Epithelial cell of umbilical artery (primary cell): Measurements from ENCODE around the gene PUS3. TPM values are rescaled to one million over a fixed set of nuclear protein-coding genes. Genes with fewer than 3 reads are reported as not detected.

Experiments used
- total RNA-seq: library from RNA; depleted of rRNA; stranded (reverse); fragments of >200 nt; gene quantifications from 2 replicates; pipeline ENCODE4 v1.2.3, GENCODE V29; 2014

PUS3 gene
- total RNA-seq: 11.4 and 12.2 TPM in 2 replicates

GRCh38 chr11:125902927-125903710 lies at the start of gene PUS3:
Gene PUS3, minus strand, starts transcription at chr11:125903206. Its CDS starts 6,922 bp downstream, at chr11:125896284.

GRCh38 chr11:125945797-125946520 lies 43.0 kb upstream of the PUS3 start, which contains the start of gene VSIG10L2:
Gene VSIG10L2, plus strand, starts transcription at chr11:125946044. Its CDS starts 12 bp downstream, at chr11:125946056.

GRCh38 chr11:125903711-125904659 lies 979 bp upstream of the PUS3 start, which contains the start of gene DDX25:
Gene DDX25, plus strand, starts transcription at chr11:125904508. Its CDS starts 10 bp downstream, at chr11:125904518.

GRCh38 chr11:125887373-125888324 lies 15.4 kb downstream of the PUS3 start, which contains the start of gene HYLS1:
Gene HYLS1, plus strand, starts transcription at chr11:125887668. Its CDS starts 11,701 bp downstream, at chr11:125899369.

Other genes with a start within 250 kb of the PUS3 start
- gene ACRV1, start 222.4 kb downstream of the PUS3 start, total RNA-seq: not detected in 2 replicates
- gene PATE1, start 156.9 kb downstream of the PUS3 start, total RNA-seq: not detected in 2 replicates
- gene PATE2, start 124.4 kb downstream of the PUS3 start, total RNA-seq: 0.32 TPM in 1 of 2 replicates, not detected in the other
- gene PATE3, start 115.1 kb downstream of the PUS3 start, total RNA-seq: not detected in 2 replicates
- gene PATE4, start 69.9 kb downstream of the PUS3 start, total RNA-seq: not detected in 2 replicates
- gene HYLS1, start 15.5 kb downstream of the PUS3 start, total RNA-seq: 9.7 and 10.2 TPM in 2 replicates
- gene DDX25, start 1.3 kb upstream of the PUS3 start, total RNA-seq: not detected in 2 replicates
- gene VSIG10L2, start 42.8 kb upstream of the PUS3 start, total RNA-seq: not detected in 2 replicates
- gene CDON, start 159.7 kb upstream of the PUS3 start, total RNA-seq: 1.9 and 2.6 TPM in 2 replicates